Forelimb muscle (tissue), 1 donor: ENCODE measurements around the gene CBL. TPM values are rescaled to one million over a fixed set of nuclear protein-coding genes. Genes with fewer than 3 reads are reported as not detected.
"Not testable (repeated sequence)": the region's sequence is repeated elsewhere in the genome, so short reads cannot be mapped to it uniquely, and the experiment has no call there.

Experiments
- DNase-seq: peaks from one replicate; pipeline ENCODE4 v3.0.0-alpha.2; 2013; ENCODE audit warnings: low read depth
- polyA plus RNA-seq: library from polyadenylated mRNA; unstranded; fragments of 120-200 nt; gene quantifications from one replicate; pipeline ENCODE4 v1.2.1, GENCODE V29; 2013; ENCODE audit not compliant: insufficient read length

Gene CBL
- polyA plus RNA-seq = 11.4 TPM

DNA sequence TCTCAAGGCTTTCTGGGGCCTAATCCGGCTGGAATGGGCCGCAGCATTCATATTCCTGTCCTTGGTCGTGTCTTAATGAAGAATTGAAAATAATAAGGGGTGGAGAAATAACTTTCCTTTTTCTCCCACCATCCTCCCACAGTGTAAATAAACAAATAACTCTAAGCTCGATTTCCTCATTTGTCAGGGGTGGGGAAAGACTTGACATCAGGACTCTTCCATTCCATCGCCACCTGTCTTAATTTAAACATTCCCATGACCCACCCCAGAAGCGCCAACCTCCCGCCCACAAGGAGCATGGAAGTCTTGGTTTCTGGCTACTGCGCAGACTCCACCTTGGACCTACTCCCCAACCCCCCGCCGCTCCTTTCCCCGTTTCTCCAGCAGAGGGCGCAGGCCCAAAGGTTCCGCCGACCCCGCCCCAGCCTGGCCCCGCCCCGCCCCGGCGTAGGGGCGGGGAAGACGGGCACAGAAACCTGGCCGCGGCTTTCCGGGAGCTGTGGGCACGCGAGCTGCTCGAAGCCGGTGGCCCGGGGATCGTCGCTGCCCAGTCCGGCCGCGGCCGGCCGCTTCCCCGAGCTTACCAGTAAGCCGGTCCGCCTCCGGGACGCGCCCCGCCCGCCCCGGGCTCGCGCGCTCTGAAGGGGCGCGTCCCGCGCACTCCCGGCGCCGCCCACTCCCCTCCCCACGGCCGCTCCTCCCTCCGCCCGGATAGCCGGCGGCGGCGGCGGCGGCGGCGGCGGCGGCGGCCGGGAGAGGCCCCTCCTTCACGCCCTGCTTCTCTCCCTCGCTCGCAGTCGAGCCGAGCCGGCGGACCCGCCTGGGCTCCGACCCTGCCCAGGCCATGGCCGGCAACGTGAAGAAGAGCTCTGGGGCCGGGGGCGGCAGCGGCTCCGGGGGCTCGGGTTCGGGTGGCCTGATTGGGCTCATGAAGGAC, at the start of gene CBL:
CBL (plus strand) TSS at position 766 of the 937 bp plus-strand sequence; CDS start at position 845, 79 bp downstream.
- peak; percentile 74 for DNase-seq

GRCh38 chr11:119156496-119156895, 49.6 kb upstream of the CBL start:
- no peak for DNase-seq

DNA sequence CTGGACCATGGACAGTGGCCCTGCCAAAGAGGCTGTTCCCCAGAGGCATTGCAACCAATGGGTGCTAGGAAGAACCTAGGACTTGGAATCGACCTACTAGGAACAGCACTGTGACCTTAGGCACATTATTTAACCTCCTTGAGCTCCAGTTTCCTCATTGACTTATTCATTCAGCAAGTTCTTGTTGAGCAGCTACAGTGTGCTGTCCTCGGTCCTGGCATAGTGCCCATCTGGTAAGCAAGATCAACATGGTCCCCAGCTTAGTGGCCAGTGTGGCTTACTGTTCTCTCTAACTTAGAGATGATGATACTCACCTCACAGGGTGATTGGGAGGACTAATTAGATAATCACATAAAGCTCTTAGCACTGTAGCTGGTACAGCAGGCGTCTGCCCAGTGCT, 49.1 kb upstream of the CBL start:
- no peak for DNase-seq

DNA sequence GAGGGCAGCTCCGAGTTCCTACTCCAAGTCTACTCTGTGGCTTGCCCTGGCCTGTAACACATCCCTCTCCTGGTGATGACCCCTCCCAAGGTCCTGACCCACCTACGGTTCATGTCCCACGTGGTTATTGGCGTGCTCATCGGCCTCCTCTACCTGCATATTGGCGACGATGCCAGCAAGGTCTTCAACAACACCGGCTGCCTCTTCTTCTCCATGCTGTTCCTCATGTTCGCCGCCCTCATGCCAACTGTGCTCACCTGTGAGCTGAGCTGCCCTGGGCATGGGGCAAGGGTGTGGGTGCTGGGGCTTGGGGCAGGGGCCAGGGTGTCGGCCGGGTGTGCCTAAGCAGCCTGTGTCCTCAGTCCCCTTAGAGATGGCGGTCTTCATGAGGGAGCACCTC, 47.7 kb upstream of the CBL start:
- no peak for DNase-seq

DNA sequence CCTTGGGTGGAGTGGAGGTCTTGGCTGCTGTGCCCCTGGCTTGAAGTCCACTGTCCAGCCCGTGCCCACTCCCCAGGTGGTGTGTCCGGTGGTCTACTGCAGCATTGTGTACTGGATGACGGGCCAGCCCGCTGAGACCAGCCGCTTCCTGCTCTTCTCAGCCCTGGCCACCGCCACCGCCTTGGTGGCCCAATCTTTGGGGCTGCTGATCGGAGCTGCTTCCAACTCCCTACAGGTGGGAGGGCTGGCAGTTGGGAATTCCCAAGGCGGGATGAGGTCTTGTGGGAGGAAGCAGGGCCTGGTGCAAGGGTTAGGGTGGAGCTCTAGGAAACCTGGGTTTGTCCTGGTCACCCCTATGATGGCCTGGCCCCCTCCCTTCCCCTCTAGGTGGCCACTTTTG, 46.0 kb upstream of the CBL start:
- no peak for DNase-seq

DNA sequence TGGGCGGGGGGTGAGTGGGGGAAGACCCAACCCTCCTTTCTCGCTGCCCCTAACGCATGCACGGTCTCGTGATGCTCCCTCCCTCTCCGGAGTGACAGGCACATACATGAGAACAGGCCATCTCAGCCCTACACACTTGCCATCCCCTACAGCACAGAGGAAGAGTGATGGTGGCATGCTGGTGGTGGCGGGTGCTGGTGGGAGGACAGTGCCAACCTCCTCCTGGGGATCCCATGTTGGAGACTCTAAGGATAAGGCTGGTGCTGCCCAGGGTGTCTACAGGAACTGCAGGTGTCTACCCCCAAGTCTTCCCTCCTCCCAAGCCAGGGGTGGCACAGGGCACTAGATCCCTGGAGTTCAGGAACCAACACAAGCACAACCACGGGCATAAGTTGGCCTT, 44.3 kb upstream of the CBL start:
- DNase-seq = no peak

DNA sequence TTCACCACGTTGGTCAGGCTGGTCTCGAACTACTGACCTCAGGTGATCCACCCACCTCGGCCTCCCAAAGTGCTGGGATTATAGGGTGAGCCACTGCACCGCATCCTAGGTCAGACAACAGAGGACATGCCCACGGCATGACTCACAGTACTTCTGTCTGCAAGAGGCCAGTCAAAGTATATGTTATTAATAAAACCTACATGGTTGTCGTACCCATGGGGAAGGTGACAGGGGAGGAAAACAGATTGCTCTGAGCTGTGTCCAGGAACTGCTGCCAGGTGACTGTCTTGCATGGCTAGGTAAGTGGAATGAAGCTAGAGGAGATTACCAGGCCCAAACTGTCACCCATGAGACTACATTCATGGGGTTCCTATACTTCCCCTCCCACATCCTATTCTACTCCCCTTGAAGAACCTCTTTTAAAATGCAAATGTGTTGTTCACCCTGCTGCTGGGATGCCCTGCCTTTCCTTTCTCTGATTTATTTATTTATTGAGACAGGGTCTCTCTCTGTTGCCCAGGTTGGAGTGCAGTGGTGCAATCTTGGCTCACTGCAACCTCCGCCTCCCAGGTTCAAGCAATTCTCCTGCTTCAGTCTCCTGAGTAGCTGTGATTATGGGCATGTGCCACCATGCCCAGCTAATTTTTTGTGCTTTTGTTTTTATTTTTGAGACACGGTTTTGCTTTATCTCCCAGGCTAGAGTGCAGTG, 39.6 kb upstream of the CBL start:
- DNase-seq = no peak

DNA sequence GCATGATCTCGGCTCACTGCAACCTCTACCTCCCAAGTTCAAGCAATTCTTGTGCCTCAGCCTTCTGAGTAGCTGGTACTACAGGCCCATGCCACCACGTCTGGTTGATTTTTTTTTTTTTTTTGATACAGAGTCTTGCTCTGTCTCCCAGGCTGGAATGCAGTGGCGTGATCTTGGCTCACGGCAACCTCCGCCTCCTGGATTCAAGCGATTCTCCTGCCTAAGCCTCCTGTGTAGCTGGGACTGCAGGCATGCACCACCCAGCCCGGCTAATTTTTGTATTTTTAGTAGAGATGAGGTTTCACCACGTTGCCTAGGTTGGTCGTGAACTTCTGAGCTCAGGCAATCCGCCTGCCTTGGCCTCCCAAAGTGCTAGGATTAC, 39.1 kb upstream of the CBL start:
- not testable (repeated sequence) for DNase-seq

DNA sequence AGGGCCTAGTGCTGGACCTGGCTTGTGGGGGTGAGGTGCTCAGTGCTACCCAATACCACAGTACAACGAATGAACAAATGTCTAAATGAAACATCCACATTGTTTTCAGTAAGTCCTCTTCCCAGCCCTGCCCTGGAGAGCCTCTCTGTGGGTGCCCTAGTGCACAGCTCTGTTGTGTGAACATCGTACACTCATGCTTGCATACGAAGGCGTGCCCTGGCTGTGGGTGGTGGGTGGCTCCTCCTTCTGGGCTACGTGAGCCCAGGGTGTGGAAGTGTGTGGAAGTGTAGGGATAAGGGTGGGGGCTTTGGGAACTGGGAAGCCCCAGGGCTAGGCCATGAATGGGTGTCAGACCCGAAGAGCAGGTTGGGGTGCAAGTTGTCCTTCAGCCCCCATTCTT, 38.2 kb upstream of the CBL start:
- DNase-seq = no peak

DNA sequence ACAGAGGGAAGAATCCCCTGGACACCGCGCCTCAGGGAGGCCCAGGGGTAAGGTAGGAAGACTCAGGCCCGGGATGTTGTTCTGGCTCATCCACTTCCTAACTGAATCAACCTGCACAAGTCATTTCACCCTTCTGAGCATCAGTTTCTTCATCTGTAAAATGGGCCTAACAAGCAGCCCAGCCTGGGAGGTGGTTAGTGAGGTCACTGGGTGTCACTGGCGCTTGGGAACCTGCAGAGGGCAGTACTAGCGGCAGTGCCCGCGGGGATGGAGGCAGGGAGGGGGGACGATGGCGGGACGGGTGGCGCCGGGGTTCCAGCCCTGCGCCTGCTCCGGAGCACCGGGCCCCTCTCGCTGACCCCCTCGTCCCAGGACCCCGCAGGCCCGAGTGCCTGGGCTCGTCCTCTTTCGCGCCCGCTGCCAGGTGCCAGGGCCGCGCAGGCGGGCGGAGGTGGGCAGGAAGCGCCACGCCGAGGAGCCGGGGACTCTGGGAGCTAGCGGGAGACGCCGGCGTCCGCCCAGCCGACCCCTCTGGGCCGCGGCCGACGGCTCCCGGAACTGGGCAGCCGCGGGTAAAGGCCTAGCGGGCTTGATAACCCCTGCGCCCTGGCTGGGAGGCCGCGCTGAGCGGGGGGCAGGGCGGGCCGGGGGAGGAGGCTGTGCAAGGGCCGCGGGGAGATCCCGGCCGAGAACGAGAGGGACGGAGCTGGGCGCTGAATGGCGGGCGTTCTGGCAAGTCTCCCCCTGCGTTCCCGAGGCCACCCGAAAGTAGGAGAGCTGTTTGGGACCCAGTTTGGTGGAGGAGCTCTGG, 37.5 kb upstream of the CBL start, which contains the start of gene NLRX1:
NLRX1 (plus strand) TSS at position 255 of the 811 bp plus-strand sequence. CDS start 2,679 bp downstream, outside the sequence.
- peak; percentile 56 for DNase-seq

- DNase-seq = no peak
These were observed 36.8 kb upstream of the CBL start for GRCh38 chr11:119169282-119169719.

- no peak for DNase-seq
These were observed 33.6 kb upstream of the CBL start for GRCh38 chr11:119172513-119172912.

DNA sequence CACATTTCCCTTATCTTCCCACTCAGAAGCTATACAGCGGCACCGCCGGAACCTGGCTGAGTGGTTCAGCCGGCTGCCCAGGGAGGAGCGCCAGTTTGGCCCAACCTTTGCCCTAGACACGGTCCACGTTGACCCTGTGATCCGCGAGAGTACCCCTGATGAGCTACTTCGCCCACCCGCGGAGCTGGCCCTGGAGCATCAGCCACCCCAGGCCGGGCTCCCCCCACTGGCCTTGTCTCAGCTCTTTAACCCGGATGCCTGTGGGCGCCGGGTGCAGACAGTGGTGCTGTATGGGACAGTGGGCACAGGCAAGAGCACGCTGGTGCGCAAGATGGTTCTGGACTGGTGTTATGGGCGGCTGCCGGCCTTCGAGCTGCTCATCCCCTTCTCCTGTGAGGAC, 32.7 kb upstream of the CBL start:
- no peak for DNase-seq

GRCh38 chr11:119175493-119176077, 30.6 kb upstream of the CBL start:
- DNase-seq = no peak

DNA sequence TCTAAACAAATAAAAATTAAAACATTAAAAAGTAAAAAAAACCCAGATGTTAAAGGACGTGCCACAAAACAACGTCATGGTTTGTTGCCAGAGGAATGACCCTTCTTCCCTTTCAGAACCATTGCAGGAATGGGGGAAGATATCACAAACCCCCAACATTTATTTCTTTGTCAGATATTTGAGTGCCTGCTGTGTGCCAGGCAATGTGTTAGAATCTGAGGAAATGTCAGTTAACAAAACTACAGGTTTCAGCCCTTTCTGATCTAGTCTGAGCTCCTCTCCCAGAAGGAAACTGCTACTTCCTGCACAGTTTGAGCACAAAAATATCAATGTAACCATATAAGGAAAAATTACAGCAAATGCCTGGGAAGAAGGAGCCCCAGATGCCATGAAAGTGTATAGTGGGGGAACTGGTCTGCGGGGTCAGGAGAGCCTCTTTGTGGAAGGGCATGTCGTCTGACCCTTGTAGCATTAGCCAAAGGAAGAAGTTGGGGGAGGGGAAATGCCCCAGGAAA, 27.9 kb upstream of the CBL start:
- DNase-seq = no peak

DNA sequence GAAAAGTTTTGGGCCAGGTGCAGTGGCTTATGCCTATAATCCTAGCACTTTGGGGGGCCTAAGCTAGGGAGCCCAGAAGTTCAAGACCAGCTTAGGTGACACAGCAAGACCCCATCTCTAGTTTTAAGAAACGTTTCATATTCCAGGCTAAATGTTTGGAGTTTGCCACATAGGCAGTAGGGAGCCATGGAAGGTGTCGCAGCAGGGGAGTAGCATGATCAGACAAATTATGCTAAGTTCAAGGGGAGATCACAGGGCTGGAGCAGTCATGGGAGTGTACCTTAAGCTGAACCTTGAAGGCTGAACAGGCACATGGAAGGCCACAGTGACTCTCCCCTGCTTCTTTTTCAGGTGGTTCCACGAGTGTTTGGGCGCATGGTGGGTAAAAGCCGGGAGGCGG, 26.8 kb upstream of the CBL start:
- no peak for DNase-seq

GRCh38 chr11:119179983-119180382, 26.2 kb upstream of the CBL start:
- DNase-seq = no peak

DNA sequence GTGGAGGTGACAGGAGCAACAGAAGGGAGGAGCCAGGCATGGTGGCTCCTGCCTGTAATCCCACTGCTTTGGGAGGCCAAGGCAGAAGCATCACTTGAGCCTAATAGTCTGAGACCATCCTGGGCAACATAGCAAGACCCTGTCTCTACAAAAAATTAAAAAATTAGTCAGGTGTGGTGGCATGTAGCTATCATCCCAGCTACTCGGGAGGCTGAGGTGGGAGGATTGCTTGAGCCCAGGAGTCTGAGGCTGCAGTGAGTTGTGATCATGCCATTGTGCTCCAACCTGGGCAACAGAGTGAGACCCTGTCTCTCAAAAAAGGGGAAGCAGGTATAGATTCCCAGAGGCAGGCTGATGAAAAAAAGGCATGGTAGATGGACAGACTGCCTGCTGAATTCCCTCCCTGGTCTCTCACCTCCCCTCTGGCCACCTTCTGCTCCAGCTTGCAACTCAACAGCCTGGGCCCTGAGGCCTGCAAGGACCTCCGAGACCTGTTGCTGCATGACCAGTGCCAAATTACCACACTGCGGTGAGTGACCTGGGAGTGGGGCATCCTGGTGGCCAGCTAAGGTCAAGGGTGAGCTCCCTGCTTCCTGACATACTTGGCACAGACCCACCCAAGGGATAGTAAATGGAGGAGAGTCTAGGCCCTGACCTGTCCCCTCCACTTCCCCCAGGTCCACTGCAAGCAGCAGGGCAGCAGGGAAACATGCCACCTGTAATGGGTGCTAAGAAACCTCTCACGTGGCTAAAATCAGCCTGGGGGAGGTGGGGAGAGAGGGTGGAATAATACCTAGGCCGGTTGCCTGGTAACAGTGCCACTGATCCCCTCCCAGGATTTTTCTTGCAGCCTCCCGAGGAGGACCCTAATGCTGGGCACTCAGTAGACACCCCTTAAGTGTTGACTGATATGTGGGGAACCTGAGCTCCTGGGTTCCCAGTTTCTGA, 25.1 kb upstream of the CBL start:
- DNase-seq = no peak

DNA sequence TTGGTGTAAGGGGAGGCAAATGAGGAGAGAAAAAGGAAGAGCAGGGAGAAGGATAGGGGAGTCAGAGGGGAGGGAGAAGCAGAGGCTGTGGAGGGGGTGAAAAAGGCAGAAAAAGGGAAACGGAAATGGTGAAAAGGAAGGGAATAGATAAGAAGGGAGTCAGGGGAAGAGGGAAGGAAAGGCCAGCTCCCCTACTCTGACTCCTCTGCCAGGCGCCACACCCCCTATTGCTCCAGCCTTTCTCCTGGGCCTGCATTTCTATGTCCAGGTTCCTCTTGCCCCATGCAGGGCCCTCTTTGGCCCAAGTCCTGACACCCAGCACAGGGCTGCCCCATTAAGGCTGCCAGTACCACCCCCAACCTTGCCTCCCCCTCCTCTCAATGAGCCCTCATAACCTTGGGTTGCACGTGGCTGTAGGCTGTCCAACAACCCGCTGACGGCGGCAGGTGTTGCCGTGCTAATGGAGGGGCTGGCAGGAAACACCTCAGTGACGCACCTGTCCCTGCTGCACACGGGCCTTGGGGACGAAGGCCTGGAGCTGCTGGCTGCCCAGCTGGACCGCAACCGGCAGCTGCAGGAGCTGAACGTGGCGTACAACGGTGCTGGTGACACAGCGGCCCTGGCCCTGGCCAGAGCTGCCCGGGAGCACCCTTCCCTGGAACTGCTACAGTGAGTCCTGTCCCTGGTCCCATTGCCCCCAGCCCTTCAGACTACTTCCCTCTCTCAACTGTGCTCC, 24.3 kb upstream of the CBL start:
- DNase-seq = no peak
